ENCODE measurements around the gene NT5C.

Gene NT5C

DNA sequence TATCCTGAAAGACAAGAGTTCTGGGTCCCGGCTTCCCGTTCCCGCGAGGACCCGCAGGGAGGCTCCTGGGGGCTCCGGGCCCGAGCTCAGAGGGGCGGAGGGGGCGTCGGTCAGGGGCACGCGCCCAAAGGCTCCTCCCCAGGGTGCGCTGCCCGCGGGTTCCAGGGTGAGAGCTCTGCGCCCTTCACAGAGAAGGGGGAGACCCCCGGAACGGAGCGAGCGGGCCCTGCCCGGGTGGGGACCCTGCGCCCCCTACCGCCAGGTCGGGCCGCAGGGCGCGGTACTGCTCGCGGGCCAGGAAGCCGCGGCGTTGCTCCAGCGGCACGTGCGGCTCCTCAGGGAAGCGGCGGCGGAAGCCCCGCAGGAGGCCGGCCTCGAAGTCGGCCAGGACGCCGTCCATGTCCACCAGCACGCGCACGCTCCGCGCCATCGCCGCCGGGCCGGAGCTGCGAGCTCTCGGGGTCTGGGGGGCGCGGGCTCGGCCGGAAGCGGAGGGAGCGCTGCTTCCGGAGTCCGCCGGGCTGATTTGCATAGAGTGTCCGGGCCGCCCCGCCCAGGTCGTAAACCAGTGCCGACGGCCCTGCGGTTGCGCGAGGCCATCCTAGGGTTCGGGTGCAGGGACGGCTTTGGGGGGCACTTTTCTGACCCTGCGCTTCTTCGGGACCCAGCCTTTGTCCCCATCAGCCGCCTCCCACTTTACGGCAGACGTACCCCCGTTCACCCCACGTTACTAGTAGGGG is at the start of gene NT5C:
Gene NT5C (minus strand): TSS at position 465 of the 740 bp plus-strand sequence. CDS start 35 bp downstream, at position 430.
- peak within 1 kb of the TSS; percentile 87 for H3K4me3 ChIP-seq (replicated peaks; ENCODE audit: low read depth, low read length)
- H3K36me3 ChIP-seq (ENCODE audit: control insufficient read depth, insufficient read depth, low read length) = peaks cover 18% of the 10 kb centered on the region
- DNase-seq (ENCODE audit: extremely low read depth, insufficient read length) = peak; percentile 91
- no peaks in the 10 kb centered on the region for H3K27me3 ChIP-seq (replicated peaks; ENCODE audit: control insufficient read depth, insufficient read depth, low read length)
- TF ChIP-seq, protein P1, sequence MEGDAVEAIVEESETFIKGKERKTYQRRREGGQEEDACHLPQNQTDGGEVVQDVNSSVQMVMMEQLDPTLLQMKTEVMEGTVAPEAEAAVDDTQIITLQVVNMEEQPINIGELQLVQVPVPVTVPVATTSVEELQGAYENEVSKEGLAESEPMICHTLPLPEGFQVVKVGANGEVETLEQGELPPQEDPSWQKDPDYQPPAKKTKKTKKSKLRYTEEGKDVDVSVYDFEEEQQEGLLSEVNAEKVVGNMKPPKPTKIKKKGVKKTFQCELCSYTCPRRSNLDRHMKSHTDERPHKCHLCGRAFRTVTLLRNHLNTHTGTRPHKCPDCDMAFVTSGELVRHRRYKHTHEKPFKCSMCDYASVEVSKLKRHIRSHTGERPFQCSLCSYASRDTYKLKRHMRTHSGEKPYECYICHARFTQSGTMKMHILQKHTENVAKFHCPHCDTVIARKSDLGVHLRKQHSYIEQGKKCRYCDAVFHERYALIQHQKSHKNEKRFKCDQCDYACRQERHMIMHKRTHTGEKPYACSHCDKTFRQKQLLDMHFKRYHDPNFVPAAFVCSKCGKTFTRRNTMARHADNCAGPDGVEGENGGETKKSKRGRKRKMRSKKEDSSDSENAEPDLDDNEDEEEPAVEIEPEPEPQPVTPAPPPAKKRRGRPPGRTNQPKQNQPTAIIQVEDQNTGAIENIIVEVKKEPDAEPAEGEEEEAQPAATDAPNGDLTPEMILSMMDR (IDR thresholded peaks at IDR 0.05; ENCODE audit: insufficient read depth, low read length, poor library complexity, severe bottlenecking) = peak; percentile 58

DNA sequence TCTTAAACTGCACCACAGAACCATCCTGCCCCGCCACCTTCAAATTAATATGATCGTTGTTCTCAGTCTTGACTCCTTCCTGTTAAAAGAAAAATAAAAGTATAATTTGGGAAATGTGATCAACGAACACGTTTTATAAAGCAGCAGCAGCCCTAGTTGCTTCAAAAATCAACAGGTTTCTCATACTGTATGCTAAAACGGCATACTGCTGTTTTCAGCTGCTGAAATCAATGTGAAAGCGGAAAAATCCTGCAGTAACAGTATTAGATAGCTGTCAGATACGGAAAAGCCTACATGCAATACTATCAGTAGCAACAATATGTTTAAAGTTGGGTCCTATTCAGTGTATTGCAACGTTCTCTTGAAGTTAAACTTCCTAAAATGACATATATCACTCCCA is 49.6 kb upstream of the NT5C start:
- peak overlapping the region; percentile 92 for H3K4me3 ChIP-seq (replicated peaks; ENCODE audit: low read depth, low read length)
- TF ChIP-seq, protein P1 (IDR thresholded peaks at IDR 0.05; ENCODE audit: insufficient read depth, low read length, poor library complexity, severe bottlenecking) = no peak
- H3K36me3 ChIP-seq (ENCODE audit: control insufficient read depth, insufficient read depth, low read length) = peaks cover 9% of the 10 kb centered on the region

DNA sequence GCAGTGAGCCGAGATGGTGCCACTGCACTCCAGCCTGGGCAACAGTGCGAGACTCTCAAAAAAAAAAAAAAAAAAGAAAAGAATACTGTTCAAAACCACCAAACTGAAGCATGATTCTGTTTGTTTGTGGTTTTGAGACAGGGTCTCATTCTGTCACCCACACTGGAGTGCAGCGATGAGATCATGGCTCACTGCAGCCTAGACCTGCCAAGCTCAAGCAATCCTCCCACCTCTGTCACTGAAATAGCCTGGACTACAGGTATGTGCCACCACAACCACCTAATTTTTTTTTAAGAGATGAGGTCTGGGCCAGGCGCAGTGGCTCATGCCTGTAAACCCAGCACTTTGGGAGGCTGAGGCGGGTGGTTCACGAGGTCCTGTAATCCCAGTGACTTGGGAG is 46.9 kb upstream of the NT5C start:
- TF ChIP-seq, protein P1 (IDR thresholded peaks at IDR 0.05; ENCODE audit: insufficient read depth, low read length, poor library complexity, severe bottlenecking) = no peak
- Histone ChIP-seq H3K27me3 (replicated peaks; ENCODE audit: control insufficient read depth, insufficient read depth, low read length) (no peaks in the 10 kb centered on the region), H3K4me3 (replicated peaks; ENCODE audit: low read depth, low read length) (no peak overlapping the region), H3K36me3 (ENCODE audit: control insufficient read depth, insufficient read depth, low read length) (peaks cover 21% of the 10 kb centered on the region)
- no peak for DNase-seq (ENCODE audit: extremely low read depth, insufficient read length)

More for the DNA sequence above, 49.6 kb upstream of the NT5C start:
- no peaks in the 10 kb centered on the region for H3K27me3 ChIP-seq (replicated peaks; ENCODE audit: control insufficient read depth, insufficient read depth, low read length)
- no peak for DNase-seq (ENCODE audit: extremely low read depth, insufficient read length)

DNA sequence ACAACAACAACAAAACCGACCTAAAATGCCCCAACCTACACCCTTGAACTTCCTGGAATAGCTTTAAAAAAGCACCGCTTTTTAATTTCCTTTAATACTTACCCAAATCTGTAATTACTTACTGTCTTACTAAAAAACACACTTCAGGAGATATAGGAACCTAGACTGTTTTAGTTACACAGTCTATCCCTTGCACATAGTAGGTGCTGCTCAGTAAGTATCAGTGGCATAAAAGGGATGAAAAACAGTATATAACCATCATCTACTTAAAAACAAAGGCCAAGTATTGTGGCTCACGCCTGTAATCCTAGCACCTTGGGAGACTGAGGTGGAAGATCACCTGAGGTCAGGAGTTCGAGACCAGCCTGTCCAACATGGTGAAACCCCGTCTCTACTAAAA is 45.1 kb upstream of the NT5C start:
- DNase-seq (ENCODE audit: extremely low read depth, insufficient read length) = no peak
- no peaks in the 10 kb centered on the region for H3K27me3 ChIP-seq (replicated peaks; ENCODE audit: control insufficient read depth, insufficient read depth, low read length)
- H3K4me3 ChIP-seq (replicated peaks; ENCODE audit: low read depth, low read length) = no peak overlapping the region
- H3K36me3 ChIP-seq (ENCODE audit: control insufficient read depth, insufficient read depth, low read length) = peaks cover 22% of the 10 kb centered on the region
- TF ChIP-seq, protein P1 (IDR thresholded peaks at IDR 0.05; ENCODE audit: insufficient read depth, low read length, poor library complexity, severe bottlenecking) = no peak

GRCh38 chr17:75174996-75175395 is 43.5 kb upstream of the NT5C start:
- H3K27me3 ChIP-seq (replicated peaks; ENCODE audit: control insufficient read depth, insufficient read depth, low read length) = no peaks in the 10 kb centered on the region
- DNase-seq (ENCODE audit: extremely low read depth, insufficient read length) = no peak
- TF ChIP-seq, protein P1 (IDR thresholded peaks at IDR 0.05; ENCODE audit: insufficient read depth, low read length, poor library complexity, severe bottlenecking) = no peak
- peaks cover 21% of the 10 kb centered on the region for H3K36me3 ChIP-seq (ENCODE audit: control insufficient read depth, insufficient read depth, low read length)
- H3K4me3 ChIP-seq (replicated peaks; ENCODE audit: low read depth, low read length) = no peak overlapping the region
